Measurements from ENCODE around the gene TNRC6C. TPM values are rescaled to one million over a fixed set of nuclear protein-coding genes. Genes with fewer than 3 reads are reported as not detected.

Gene TNRC6C
- total and polyA plus RNA-seq, 4 donors, result 1.3 to 7.7 (median 2.9) TPM

DNA sequence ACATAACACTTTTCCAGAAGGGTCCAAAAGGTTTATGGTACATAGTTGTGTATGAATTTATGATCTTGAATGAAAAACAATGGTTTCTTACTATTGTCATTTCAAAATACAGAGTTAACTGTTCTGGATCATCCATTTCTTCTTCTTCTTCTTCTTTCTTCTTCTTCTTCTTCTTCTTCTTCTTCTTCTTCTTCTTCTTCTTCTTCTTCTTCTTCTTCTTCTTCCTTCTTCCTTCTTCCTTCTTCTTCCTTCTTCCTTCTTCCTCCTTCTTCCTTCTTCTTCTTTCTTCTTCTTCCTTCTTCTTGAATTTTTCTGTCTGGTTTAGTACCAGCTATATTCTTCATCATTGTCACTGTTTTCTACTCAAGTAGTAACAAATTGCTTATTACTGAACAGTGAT, 47.8 kb downstream of the TNRC6C start:
- no peak for DNase-seq (ENCODE audit: low spot score)

DNA sequence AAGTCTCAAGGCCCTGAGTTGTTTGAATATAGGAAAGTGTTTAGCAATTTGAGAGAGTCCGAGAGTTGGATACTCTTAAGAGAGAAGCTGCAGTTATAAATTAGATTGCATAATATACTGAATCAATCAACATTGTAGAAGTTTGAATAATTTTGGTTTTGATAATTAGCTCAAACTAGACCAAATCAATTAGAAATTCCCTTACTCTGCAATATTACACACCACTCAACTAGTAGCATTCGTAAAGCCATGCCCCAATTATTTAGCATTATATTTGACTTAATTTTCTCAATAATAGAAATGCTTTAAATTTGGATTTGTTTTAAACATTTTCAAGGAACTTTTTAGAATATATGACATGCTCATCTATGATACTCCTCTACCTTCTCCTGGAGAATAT, 49.1 kb downstream of the TNRC6C start:
- DNase-seq (ENCODE audit: low spot score), result no peak
- H3K27ac ChIP-seq (ENCODE audit: low read depth in 1 of 2, low read length in 2 of 2), result no peak overlapping the region
- H3K4me1 ChIP-seq (ENCODE audit: control insufficient read depth in 4 of 4, insufficient read depth in 4 of 4, low read length in 3 of 4), result no peaks in the 10 kb centered on the region
- 93% methylated on average over 2 of the region's 2 CpGs for WGBS
- H3K9me3 ChIP-seq (ENCODE audit: control insufficient read depth in 4 of 4, low read length in 3 of 4), result no peaks in the 10 kb centered on the region
- no peak overlapping the region for H3K4me3 ChIP-seq (ENCODE audit: low read depth in 1 of 3, low read length in 3 of 3)
- H3K27me3 ChIP-seq (ENCODE audit: control insufficient read depth in 4 of 4, insufficient read depth in 4 of 4, low read length in 3 of 4), result no peaks in the 10 kb centered on the region
- no peak overlapping the region for H3K9ac ChIP-seq (ENCODE audit: low read depth in 1 of 2, low read length in 2 of 2)
- H3K36me3 ChIP-seq (ENCODE audit: control insufficient read depth in 4 of 4, insufficient read depth in 3 of 4, low read depth in 1 of 4, low read length in 3 of 4), result peaks cover 0 to 3% (median under 1%) of the 10 kb centered on the region in 4 donors
- TF ChIP-seq, protein P1, sequence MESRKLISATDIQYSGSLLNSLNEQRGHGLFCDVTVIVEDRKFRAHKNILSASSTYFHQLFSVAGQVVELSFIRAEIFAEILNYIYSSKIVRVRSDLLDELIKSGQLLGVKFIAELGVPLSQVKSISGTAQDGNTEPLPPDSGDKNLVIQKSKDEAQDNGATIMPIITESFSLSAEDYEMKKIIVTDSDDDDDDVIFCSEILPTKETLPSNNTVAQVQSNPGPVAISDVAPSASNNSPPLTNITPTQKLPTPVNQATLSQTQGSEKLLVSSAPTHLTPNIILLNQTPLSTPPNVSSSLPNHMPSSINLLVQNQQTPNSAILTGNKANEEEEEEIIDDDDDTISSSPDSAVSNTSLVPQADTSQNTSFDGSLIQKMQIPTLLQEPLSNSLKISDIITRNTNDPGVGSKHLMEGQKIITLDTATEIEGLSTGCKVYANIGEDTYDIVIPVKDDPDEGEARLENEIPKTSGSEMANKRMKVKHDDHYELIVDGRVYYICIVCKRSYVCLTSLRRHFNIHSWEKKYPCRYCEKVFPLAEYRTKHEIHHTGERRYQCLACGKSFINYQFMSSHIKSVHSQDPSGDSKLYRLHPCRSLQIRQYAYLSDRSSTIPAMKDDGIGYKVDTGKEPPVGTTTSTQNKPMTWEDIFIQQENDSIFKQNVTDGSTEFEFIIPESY (IDR thresholded peaks at IDR 0.05), result no peak
- TF ChIP-seq, protein P2, sequence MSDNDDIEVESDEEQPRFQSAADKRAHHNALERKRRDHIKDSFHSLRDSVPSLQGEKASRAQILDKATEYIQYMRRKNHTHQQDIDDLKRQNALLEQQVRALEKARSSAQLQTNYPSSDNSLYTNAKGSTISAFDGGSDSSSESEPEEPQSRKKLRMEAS (IDR thresholded peaks at IDR 0.05), result no peak
- TF ChIP-seq HNF4G (IDR thresholded peaks at IDR 0.05) (no peak), SP1 (IDR thresholded peaks at IDR 0.05) (no peak), NR2F2 (IDR thresholded peaks at IDR 0.05) (no peak), GABPA (IDR thresholded peaks at IDR 0.05 in 1 of 2, conservative IDR thresholded peaks at IDR 0.05 in 1 of 2) (no peak), HNF4A (conservative IDR thresholded peaks at IDR 0.05) (no peak)

More for the DNA sequence above, 47.8 kb downstream of the TNRC6C start:
- H3K27ac ChIP-seq (ENCODE audit: low read depth in 1 of 2, low read length in 2 of 2), result no peak overlapping the region
- H3K36me3 ChIP-seq (ENCODE audit: control insufficient read depth in 4 of 4, insufficient read depth in 3 of 4, low read depth in 1 of 4, low read length in 3 of 4), result peaks cover 0 to 3% (median under 1%) of the 10 kb centered on the region in 4 donors
- TF ChIP-seq TAF1 (conservative IDR thresholded peaks at IDR 0.05), result no peak
- TF ChIP-seq EGR1 (IDR thresholded peaks at IDR 0.05; ENCODE audit: low read depth in 2 of 2), result no peak
- no peak for TF ChIP-seq JUND (IDR thresholded peaks at IDR 0.05)
- TF ChIP-seq GABPA (IDR thresholded peaks at IDR 0.05 in 1 of 2, conservative IDR thresholded peaks at IDR 0.05 in 1 of 2), result no peak
- TF ChIP-seq FOXA2 (IDR thresholded peaks at IDR 0.05), result no peak
- no peak for TF ChIP-seq HNF4A (conservative IDR thresholded peaks at IDR 0.05)
- TF ChIP-seq, protein P3, sequence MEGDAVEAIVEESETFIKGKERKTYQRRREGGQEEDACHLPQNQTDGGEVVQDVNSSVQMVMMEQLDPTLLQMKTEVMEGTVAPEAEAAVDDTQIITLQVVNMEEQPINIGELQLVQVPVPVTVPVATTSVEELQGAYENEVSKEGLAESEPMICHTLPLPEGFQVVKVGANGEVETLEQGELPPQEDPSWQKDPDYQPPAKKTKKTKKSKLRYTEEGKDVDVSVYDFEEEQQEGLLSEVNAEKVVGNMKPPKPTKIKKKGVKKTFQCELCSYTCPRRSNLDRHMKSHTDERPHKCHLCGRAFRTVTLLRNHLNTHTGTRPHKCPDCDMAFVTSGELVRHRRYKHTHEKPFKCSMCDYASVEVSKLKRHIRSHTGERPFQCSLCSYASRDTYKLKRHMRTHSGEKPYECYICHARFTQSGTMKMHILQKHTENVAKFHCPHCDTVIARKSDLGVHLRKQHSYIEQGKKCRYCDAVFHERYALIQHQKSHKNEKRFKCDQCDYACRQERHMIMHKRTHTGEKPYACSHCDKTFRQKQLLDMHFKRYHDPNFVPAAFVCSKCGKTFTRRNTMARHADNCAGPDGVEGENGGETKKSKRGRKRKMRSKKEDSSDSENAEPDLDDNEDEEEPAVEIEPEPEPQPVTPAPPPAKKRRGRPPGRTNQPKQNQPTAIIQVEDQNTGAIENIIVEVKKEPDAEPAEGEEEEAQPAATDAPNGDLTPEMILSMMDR (IDR thresholded peaks at IDR 0.05; ENCODE audit: low read depth, low read length, missing input control), result no peak
- TF ChIP-seq NR2F2 (IDR thresholded peaks at IDR 0.05), result no peak
- no peak for TF ChIP-seq RAD21 (IDR thresholded peaks at IDR 0.05)
- TF ChIP-seq SP1 (IDR thresholded peaks at IDR 0.05), result no peak
- TF ChIP-seq, protein P4, sequence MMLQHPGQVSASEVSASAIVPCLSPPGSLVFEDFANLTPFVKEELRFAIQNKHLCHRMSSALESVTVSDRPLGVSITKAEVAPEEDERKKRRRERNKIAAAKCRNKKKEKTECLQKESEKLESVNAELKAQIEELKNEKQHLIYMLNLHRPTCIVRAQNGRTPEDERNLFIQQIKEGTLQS (IDR thresholded peaks at IDR 0.05), result no peak
- no peak for TF ChIP-seq HNF4G (IDR thresholded peaks at IDR 0.05)
- TF ChIP-seq YY1 (IDR thresholded peaks at IDR 0.05), result no peak
- TF ChIP-seq, protein P5, sequence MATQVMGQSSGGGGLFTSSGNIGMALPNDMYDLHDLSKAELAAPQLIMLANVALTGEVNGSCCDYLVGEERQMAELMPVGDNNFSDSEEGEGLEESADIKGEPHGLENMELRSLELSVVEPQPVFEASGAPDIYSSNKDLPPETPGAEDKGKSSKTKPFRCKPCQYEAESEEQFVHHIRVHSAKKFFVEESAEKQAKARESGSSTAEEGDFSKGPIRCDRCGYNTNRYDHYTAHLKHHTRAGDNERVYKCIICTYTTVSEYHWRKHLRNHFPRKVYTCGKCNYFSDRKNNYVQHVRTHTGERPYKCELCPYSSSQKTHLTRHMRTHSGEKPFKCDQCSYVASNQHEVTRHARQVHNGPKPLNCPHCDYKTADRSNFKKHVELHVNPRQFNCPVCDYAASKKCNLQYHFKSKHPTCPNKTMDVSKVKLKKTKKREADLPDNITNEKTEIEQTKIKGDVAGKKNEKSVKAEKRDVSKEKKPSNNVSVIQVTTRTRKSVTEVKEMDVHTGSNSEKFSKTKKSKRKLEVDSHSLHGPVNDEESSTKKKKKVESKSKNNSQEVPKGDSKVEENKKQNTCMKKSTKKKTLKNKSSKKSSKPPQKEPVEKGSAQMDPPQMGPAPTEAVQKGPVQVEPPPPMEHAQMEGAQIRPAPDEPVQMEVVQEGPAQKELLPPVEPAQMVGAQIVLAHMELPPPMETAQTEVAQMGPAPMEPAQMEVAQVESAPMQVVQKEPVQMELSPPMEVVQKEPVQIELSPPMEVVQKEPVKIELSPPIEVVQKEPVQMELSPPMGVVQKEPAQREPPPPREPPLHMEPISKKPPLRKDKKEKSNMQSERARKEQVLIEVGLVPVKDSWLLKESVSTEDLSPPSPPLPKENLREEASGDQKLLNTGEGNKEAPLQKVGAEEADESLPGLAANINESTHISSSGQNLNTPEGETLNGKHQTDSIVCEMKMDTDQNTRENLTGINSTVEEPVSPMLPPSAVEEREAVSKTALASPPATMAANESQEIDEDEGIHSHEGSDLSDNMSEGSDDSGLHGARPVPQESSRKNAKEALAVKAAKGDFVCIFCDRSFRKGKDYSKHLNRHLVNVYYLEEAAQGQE (IDR thresholded peaks at IDR 0.05), result no peak
- TF ChIP-seq, protein P1 (IDR thresholded peaks at IDR 0.05), result no peak
- no peak for TF ChIP-seq FOXA1 (IDR thresholded peaks at IDR 0.05)
- TF ChIP-seq RXRA (IDR thresholded peaks at IDR 0.05), result no peak
- no peak overlapping the region for H3K9ac ChIP-seq (ENCODE audit: low read depth in 1 of 2, low read length in 2 of 2)
- no peak overlapping the region for H3K4me3 ChIP-seq (ENCODE audit: low read depth in 1 of 3, low read length in 3 of 3)
- H3K27me3 ChIP-seq (ENCODE audit: control insufficient read depth in 4 of 4, insufficient read depth in 4 of 4, low read length in 3 of 4), result no peaks in the 10 kb centered on the region
- no peaks in the 10 kb centered on the region for H3K9me3 ChIP-seq (ENCODE audit: control insufficient read depth in 4 of 4, low read length in 3 of 4)
- H3K4me1 ChIP-seq (ENCODE audit: control insufficient read depth in 4 of 4, insufficient read depth in 4 of 4, low read length in 3 of 4), result no peaks in the 10 kb centered on the region
